Activated gamma-delta T cell treated with Interleukin-2 at 50 U/mL for 16 hours (primary cell): ENCODE measurements around the gene ZDHHC7.
"Not testable (repeated sequence)": the region's sequence is repeated elsewhere in the genome, so short reads cannot be mapped to it uniquely, and the experiment has no call there.

Experiments
- DNase-seq: peaks from one replicate; pipeline ENCODE4 v3.0.0-alpha.2; 2020

ZDHHC7 gene

GRCh38 chr16:84960942-84961341 lies 50.4 kb downstream of the ZDHHC7 start:
- no peak for DNase-seq

GRCh38 chr16:84959784-84960417 lies 51.4 kb downstream of the ZDHHC7 start:
- DNase-seq = no peak

GRCh38 chr16:84959045-84959576 lies 52.2 kb downstream of the ZDHHC7 start:
- no peak for DNase-seq

GRCh38 chr16:84957792-84958191 lies 53.5 kb downstream of the ZDHHC7 start:
- DNase-seq = no peak

GRCh38 chr16:84957192-84957591 lies 54.1 kb downstream of the ZDHHC7 start:
- no peak for DNase-seq

- no peak for DNase-seq
These were observed 55.9 kb downstream of the ZDHHC7 start for GRCh38 chr16:84955427-84955826.

GRCh38 chr16:84953190-84953746 lies 58.1 kb downstream of the ZDHHC7 start:
- no peak for DNase-seq

- peak; percentile 72 for DNase-seq
These were observed 58.8 kb downstream of the ZDHHC7 start for GRCh38 chr16:84952335-84953189.

GRCh38 chr16:84950906-84951305 lies 60.4 kb downstream of the ZDHHC7 start:
- DNase-seq = no peak

- DNase-seq = no peak
These were observed 61.4 kb downstream of the ZDHHC7 start for GRCh38 chr16:84949772-84950436.

GRCh38 chr16:84948851-84949610 lies 62.3 kb downstream of the ZDHHC7 start:
- no peak for DNase-seq

- no peak for DNase-seq
These were observed 63.1 kb downstream of the ZDHHC7 start for GRCh38 chr16:84947996-84948850.

- no peak for DNase-seq
These were observed 64.3 kb downstream of the ZDHHC7 start for GRCh38 chr16:84947022-84947421.

GRCh38 chr16:84943620-84944019 lies 67.7 kb downstream of the ZDHHC7 start:
- no peak for DNase-seq

- DNase-seq = no peak
These were observed 68.5 kb downstream of the ZDHHC7 start for GRCh38 chr16:84942786-84943185.

- no peak for DNase-seq
These were observed 69.4 kb downstream of the ZDHHC7 start for GRCh38 chr16:84941921-84942320.

GRCh38 chr16:84940670-84941551 lies 70.4 kb downstream of the ZDHHC7 start:
- DNase-seq = no peak

GRCh38 chr16:84938616-84939015 lies 72.7 kb downstream of the ZDHHC7 start:
- not testable (repeated sequence) for DNase-seq

- DNase-seq = no peak
These were observed 73.9 kb downstream of the ZDHHC7 start for GRCh38 chr16:84937196-84938005.
